WTC11 (cell line): ENCODE data around the gene DTNA. TPM values are rescaled to one million over a fixed set of nuclear protein-coding genes. Genes with fewer than 3 reads are reported as not detected.

Source experiments
- ATAC-seq: fragments of 200-7000 bp; cut with Tn5 transposase; 2 replicates; pipeline ENCODE4 v1.10.0; 2021; ENCODE audit warnings: mild to moderate bottlenecking, moderate library complexity
- CTCF ChIA-PET: fragments of 300-600 bp; sonication (Branson Sonifier 250); formaldehyde crosslinking; loops from one replicate; lab custom pipeline; 2021; ENCODE audit warnings: antibody characterized with exemption; lab: Charles Lee
- POLR2A ChIA-PET: fragments of 350-600 bp; sonication (Branson Sonifier 250); formaldehyde crosslinking; loops from one replicate; lab custom pipeline; 2021; ENCODE audit warnings: antibody characterized with exemption; lab: Charles Lee
- DNase-seq: peaks from one replicate; pipeline ENCODE4 v3.0.0; 2021; ENCODE audit warnings: low spot score
- H3K27ac Mint-ChIP-seq: 2 replicates; pipeline ENCODE4 v1.8.0; 2021; ENCODE audit warnings: mixed read lengths
- H3K27me3 Mint-ChIP-seq: 2 replicates; pipeline ENCODE4 v1.8.0; 2021; ENCODE audit warnings: low read depth, mild to moderate bottlenecking, moderate library complexity, mixed read lengths
- H3K36me3 Mint-ChIP-seq: 2 replicates; pipeline ENCODE4 v1.8.0; 2021; ENCODE audit warnings: mixed read lengths
- H3K4me1 Mint-ChIP-seq: 2 replicates; pipeline ENCODE4 v1.8.0; 2022; ENCODE audit warnings: mixed read lengths
- H3K4me3 Mint-ChIP-seq: 2 replicates; pipeline ENCODE4 v1.8.0; 2021; ENCODE audit warnings: mild to moderate bottlenecking, moderate library complexity, mixed read lengths
- H3K9me3 Mint-ChIP-seq: 2 replicates; pipeline ENCODE4 v1.8.0; 2021; ENCODE audit warnings: mixed read lengths
- JAZF1 ChIP-seq: fragments of 250-450 bp; sonication (Bioruptor Pico); IDR thresholded peaks from 2 replicates; pipeline ENCODE4 v1.9.0; 2021; ENCODE audit warnings: moderate library complexity, mild to moderate bottlenecking, inconsistent platforms
- NFYB ChIP-seq: sonication (generic); formaldehyde crosslinking; conservative IDR thresholded peaks from 2 replicates; pipeline ENCODE4 v1.8.0; 2022; ENCODE audit warnings: low read depth, missing genetic modification reagents
- NR3C1 ChIP-seq: sonication (generic); formaldehyde crosslinking; conservative IDR thresholded peaks from 2 replicates; pipeline ENCODE4 v1.8.1; 2023; ENCODE audit warnings: low read depth, mild to moderate bottlenecking, missing genetic modification reagents
- PRRX2 ChIP-seq: fragments of 250-450 bp; sonication (Bioruptor Pico); IDR thresholded peaks from 2 replicates; pipeline ENCODE4 v1.8.0; 2021; ENCODE audit warnings: mild to moderate bottlenecking
- ZBTB21 ChIP-seq: sonication (generic); formaldehyde crosslinking; IDR thresholded peaks from 2 replicates; pipeline ENCODE4 v1.8.1; 2023; ENCODE audit warnings: mild to moderate bottlenecking, missing genetic modification reagents, borderline replicate concordance
- total RNA-seq: library from RNA; stranded (reverse); gene quantifications from 3 replicates; pipeline ENCODE4 v1.2.3, GENCODE V29; 2021
- TF ChIP-seq, protein P1 (sequence below): fragments of 250-450 bp; sonication (Bioruptor Pico); IDR thresholded peaks from 2 replicates; pipeline ENCODE4 v1.9.0; 2021; ENCODE audit warnings: mild to moderate bottlenecking
- TF ChIP-seq, protein P2 (sequence below): sonication (generic); formaldehyde crosslinking; IDR thresholded peaks from 2 replicates; pipeline ENCODE4 v1.8.0; 2022; ENCODE audit warnings: mild to moderate bottlenecking, missing genetic modification reagents
- TF ChIP-seq, protein P3 (sequence below): sonication (generic); formaldehyde crosslinking; IDR thresholded peaks from 2 replicates; pipeline ENCODE4 v1.8.1; 2023; ENCODE audit warnings: mild to moderate bottlenecking, missing genetic modification reagents
- TF ChIP-seq, protein P4 (sequence below): sonication (generic); formaldehyde crosslinking; IDR thresholded peaks from 2 replicates; pipeline ENCODE4 v1.8.1; 2023; ENCODE audit warnings: mild to moderate bottlenecking, missing genetic modification reagents, moderate library complexity
- TF ChIP-seq, protein P5 (sequence below): fragments of 250-450 bp; sonication (Bioruptor Pico); IDR thresholded peaks from 2 replicates; pipeline ENCODE4 v1.9.0; 2021; ENCODE audit warnings: moderate library complexity, mild to moderate bottlenecking, inconsistent platforms, borderline replicate concordance
- TF ChIP-seq, protein P6 (sequence below): fragments of 200-600 bp; IDR thresholded peaks from 2 replicates; pipeline ENCODE4 v1.8.0; 2022; ENCODE audit warnings: antibody characterized with exemption
- TF ChIP-seq, protein P7 (sequence below): sonication (generic); formaldehyde crosslinking; IDR thresholded peaks from 2 replicates; pipeline ENCODE4 v1.8.1; 2023; ENCODE audit warnings: mild to moderate bottlenecking, missing genetic modification reagents, moderate library complexity
- TF ChIP-seq, protein P8 (sequence below): sonication (generic); formaldehyde crosslinking; IDR thresholded peaks from 2 replicates; pipeline ENCODE4 v1.8.0; 2022; ENCODE audit warnings: mild to moderate bottlenecking, missing genetic modification reagents

DTNA gene
- total RNA-seq, 1 experiment from 2014 or later: 16.1 TPM

DNA sequence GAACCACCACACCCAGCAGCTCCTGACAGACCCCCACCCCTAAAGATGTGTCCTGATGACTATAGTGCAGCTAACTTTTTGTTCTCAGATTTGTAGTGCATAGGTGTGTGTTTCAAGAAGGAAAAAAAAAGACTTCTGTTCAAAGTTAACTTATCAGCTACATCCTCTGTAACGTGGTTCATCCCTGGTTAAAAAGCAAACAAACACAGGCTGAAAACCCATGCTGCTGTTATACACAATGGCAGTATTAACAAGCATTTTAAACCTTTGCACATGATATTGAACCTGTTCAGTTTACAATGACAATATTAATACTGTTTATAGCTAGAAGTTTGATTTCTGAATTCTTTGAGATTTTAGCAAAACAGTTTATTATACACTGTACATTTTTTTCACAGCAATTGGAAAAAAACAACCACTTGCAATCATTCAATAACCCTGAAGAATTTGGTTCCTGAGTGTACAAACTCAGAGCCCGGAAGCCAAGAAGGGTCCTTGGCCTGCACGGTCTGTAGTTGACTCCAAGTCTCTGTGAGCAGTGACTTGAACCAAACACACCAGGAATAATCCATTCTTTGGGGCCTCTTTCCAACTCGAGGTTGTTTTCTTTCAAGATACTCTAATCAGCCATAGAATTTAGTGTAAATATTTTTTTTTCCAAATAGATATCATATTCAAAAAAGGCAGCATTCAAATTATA, 177.9 kb downstream of the DTNA start (continued):
- TF ChIP-seq, protein P1, sequence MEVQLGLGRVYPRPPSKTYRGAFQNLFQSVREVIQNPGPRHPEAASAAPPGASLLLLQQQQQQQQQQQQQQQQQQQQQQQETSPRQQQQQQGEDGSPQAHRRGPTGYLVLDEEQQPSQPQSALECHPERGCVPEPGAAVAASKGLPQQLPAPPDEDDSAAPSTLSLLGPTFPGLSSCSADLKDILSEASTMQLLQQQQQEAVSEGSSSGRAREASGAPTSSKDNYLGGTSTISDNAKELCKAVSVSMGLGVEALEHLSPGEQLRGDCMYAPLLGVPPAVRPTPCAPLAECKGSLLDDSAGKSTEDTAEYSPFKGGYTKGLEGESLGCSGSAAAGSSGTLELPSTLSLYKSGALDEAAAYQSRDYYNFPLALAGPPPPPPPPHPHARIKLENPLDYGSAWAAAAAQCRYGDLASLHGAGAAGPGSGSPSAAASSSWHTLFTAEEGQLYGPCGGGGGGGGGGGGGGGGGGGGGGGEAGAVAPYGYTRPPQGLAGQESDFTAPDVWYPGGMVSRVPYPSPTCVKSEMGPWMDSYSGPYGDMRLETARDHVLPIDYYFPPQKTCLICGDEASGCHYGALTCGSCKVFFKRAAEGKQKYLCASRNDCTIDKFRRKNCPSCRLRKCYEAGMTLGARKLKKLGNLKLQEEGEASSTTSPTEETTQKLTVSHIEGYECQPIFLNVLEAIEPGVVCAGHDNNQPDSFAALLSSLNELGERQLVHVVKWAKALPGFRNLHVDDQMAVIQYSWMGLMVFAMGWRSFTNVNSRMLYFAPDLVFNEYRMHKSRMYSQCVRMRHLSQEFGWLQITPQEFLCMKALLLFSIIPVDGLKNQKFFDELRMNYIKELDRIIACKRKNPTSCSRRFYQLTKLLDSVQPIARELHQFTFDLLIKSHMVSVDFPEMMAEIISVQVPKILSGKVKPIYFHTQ (CRISPR knock-in tag): no peak

DNA sequence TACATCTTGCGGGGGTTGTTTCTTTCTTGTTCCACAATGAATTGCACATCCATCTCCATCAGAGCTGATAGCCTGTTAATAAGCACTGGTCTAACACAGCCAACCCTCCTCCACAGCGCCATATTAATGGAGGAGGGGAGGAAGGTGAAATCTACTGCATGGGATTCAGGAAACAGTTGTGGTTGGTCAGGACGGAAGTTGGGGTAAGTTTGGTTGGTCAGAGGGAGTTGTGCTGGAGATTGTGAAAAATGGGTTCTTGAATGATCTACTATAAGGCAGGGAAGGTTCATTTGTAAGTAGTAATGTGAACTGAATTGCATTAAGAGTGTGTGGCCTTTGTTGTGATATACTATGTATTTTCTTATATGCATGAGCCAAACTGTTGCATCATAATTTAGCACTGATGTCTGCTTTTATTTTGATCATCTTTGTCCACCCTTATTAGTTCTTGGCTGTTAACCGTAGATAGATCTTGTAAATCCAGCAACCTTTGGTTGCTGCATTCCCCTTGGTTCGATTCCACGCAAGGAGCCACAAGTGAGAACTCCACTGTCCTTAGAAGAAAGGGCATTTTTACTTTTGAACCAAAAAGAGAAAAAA, 180.5 kb downstream of the DTNA start:
- no peak overlapping the region for H3K27ac Mint-ChIP-seq
- ChIA-PET POLR2A (no interaction called here), CTCF (no interaction called here)
- peaks cover 33% of the 10 kb centered on the region for H3K9me3 Mint-ChIP-seq
- H3K27me3 Mint-ChIP-seq: peaks cover 7% of the 10 kb centered on the region
- peaks cover 18% of the 10 kb centered on the region for H3K4me1 Mint-ChIP-seq
- DNase-seq (no peak), ATAC-seq (no peak)
- peaks cover 33% of the 10 kb centered on the region for H3K36me3 Mint-ChIP-seq
- TF ChIP-seq, protein P2, sequence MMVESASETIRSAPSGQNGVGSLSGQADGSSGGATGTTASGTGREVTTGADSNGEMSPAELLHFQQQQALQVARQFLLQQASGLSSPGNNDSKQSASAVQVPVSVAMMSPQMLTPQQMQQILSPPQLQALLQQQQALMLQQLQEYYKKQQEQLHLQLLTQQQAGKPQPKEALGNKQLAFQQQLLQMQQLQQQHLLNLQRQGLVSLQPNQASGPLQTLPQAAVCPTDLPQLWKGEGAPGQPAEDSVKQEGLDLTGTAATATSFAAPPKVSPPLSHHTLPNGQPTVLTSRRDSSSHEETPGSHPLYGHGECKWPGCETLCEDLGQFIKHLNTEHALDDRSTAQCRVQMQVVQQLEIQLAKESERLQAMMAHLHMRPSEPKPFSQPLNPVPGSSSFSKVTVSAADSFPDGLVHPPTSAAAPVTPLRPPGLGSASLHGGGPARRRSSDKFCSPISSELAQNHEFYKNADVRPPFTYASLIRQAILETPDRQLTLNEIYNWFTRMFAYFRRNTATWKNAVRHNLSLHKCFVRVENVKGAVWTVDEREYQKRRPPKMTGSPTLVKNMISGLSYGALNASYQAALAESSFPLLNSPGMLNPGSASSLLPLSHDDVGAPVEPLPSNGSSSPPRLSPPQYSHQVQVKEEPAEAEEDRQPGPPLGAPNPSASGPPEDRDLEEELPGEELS (CRISPR knock-in tag): no peak
- TF ChIP-seq NR3C1: no peak
- H3K4me3 Mint-ChIP-seq: no peak overlapping the region

DNA sequence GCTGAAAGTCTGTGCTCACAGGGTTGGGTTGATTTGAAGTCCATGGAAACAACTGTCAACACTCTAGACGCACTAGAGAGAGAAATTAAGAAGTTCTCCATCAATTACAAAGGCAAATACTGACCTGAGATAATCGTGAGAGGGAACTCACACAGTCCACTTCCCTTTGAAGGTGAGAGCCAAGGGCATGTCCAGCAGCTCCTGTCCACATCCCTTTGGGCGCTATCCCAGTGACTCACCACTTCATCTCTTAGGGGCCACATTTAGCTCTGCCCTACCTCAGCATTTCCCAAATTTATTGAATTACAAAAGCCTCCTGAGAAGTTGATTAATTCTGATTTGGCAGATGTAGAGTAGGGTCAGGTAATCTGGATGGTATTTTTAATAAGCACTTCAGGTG, 182.3 kb downstream of the DTNA start:
- Mint-ChIP-seq H3K36me3 (peaks cover 43% of the 10 kb centered on the region), H3K27ac (no peak overlapping the region), H3K9me3 (peaks cover 43% of the 10 kb centered on the region), H3K4me1 (peaks cover 22% of the 10 kb centered on the region), H3K27me3 (peaks cover 7% of the 10 kb centered on the region), H3K4me3 (no peak overlapping the region)
- ChIA-PET POLR2A (no interaction called here), CTCF (no interaction called here)
- ATAC-seq (no peak), DNase-seq (no peak)
- TF ChIP-seq, protein P1 (CRISPR knock-in tag): no peak
- TF ChIP-seq, protein P3, sequence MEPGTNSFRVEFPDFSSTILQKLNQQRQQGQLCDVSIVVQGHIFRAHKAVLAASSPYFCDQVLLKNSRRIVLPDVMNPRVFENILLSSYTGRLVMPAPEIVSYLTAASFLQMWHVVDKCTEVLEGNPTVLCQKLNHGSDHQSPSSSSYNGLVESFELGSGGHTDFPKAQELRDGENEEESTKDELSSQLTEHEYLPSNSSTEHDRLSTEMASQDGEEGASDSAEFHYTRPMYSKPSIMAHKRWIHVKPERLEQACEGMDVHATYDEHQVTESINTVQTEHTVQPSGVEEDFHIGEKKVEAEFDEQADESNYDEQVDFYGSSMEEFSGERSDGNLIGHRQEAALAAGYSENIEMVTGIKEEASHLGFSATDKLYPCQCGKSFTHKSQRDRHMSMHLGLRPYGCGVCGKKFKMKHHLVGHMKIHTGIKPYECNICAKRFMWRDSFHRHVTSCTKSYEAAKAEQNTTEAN: no peak
- TF ChIP-seq, protein P4, sequence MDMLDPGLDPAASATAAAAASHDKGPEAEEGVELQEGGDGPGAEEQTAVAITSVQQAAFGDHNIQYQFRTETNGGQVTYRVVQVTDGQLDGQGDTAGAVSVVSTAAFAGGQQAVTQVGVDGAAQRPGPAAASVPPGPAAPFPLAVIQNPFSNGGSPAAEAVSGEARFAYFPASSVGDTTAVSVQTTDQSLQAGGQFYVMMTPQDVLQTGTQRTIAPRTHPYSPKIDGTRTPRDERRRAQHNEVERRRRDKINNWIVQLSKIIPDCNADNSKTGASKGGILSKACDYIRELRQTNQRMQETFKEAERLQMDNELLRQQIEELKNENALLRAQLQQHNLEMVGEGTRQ: no peak
- TF ChIP-seq, protein P5, sequence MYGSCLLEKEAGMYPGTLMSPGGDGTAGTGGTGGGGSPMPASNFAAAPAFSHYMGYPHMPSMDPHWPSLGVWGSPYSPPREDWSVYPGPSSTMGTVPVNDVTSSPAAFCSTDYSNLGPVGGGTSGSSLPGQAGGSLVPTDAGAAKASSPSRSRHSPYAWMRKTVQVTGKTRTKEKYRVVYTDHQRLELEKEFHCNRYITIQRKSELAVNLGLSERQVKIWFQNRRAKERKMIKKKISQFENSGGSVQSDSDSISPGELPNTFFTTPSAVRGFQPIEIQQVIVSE (CRISPR knock-in tag): no peak
- TF ChIP-seq PRRX2 (CRISPR knock-in tag) (no peak), JAZF1 (CRISPR knock-in tag) (no peak), NFYB (CRISPR knock-in tag) (no peak), ZBTB21 (CRISPR knock-in tag) (no peak)
- TF ChIP-seq, protein P6, sequence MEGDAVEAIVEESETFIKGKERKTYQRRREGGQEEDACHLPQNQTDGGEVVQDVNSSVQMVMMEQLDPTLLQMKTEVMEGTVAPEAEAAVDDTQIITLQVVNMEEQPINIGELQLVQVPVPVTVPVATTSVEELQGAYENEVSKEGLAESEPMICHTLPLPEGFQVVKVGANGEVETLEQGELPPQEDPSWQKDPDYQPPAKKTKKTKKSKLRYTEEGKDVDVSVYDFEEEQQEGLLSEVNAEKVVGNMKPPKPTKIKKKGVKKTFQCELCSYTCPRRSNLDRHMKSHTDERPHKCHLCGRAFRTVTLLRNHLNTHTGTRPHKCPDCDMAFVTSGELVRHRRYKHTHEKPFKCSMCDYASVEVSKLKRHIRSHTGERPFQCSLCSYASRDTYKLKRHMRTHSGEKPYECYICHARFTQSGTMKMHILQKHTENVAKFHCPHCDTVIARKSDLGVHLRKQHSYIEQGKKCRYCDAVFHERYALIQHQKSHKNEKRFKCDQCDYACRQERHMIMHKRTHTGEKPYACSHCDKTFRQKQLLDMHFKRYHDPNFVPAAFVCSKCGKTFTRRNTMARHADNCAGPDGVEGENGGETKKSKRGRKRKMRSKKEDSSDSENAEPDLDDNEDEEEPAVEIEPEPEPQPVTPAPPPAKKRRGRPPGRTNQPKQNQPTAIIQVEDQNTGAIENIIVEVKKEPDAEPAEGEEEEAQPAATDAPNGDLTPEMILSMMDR: no peak
- TF ChIP-seq, protein P7, sequence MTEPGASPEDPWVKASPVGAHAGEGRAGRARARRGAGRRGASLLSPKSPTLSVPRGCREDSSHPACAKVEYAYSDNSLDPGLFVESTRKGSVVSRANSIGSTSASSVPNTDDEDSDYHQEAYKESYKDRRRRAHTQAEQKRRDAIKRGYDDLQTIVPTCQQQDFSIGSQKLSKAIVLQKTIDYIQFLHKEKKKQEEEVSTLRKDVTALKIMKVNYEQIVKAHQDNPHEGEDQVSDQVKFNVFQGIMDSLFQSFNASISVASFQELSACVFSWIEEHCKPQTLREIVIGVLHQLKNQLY (CRISPR knock-in tag): no peak
- TF ChIP-seq, protein P8, sequence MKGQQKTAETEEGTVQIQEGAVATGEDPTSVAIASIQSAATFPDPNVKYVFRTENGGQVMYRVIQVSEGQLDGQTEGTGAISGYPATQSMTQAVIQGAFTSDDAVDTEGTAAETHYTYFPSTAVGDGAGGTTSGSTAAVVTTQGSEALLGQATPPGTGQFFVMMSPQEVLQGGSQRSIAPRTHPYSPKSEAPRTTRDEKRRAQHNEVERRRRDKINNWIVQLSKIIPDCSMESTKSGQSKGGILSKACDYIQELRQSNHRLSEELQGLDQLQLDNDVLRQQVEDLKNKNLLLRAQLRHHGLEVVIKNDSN (CRISPR knock-in tag): no peak
